SK-N-SH (cell line): ENCODE results near the gene HEG1.

ENCODE experiments used
- CHD2 ChIP-seq: fragments of 150-350 bp; IDR thresholded peaks from 2 replicates; pipeline ENCODE4 v1.6.1; 2018; ENCODE audit warnings: low read length; ENCODE audit not compliant: partially characterized antibody
- ELF1 ChIP-seq: IDR thresholded peaks from 2 replicates; pipeline ENCODE4 v1.4.0; 2012
- EP300 ChIP-seq, 2 experiments: IDR thresholded peaks; 2 replicates each; pipeline versions ENCODE4 v1.4.0 to v1.6.1; 2012; ENCODE audit warnings: borderline replicate concordance in 1 of 2, low read depth in 1 of 2, low read length in 1 of 2
- FOXJ3 ChIP-seq: sonication (generic); formaldehyde crosslinking; IDR thresholded peaks from 2 replicates; pipeline ENCODE4 v1.5.1; 2020; ENCODE audit warnings: mild to moderate bottlenecking, missing genetic modification reagents
- POLR2AphosphoS5 ChIP-seq: IDR thresholded peaks from 2 replicates; pipeline ENCODE4 v1.6.1; 2012; ENCODE audit warnings: low read depth, low read length
- RFX5 ChIP-seq: IDR thresholded peaks from 2 replicates; pipeline ENCODE4 v1.6.1; 2012; ENCODE audit warnings: mild to moderate bottlenecking, improper control_type of control experiment, low read length
- SIN3A ChIP-seq: IDR thresholded peaks from 2 replicates; pipeline ENCODE4 v1.6.1; 2012; ENCODE audit warnings: low read depth, mild to moderate bottlenecking, low read length, moderate library complexity, borderline replicate concordance
- TAF1 ChIP-seq: IDR thresholded peaks from 2 replicates; pipeline ENCODE4 v1.6.1; 2012; ENCODE audit warnings: low read depth, mild to moderate bottlenecking, low read length, moderate library complexity, borderline replicate concordance
- YY1 ChIP-seq: IDR thresholded peaks from 2 replicates; pipeline ENCODE4 v1.4.0; 2012; ENCODE audit warnings: low read depth, mild to moderate bottlenecking
- TF ChIP-seq, protein P1 (sequence below): fragments of 200-600 bp; sonication (generic); IDR thresholded peaks from 2 replicates; pipeline ENCODE4 v1.6.1; 2017; ENCODE audit warnings: antibody characterized with exemption, mild to moderate bottlenecking, moderate library complexity
- TF ChIP-seq, protein P2 (sequence below): fragments of 150-350 bp; IDR thresholded peaks from 2 replicates; pipeline ENCODE4 v1.6.1; 2016; ENCODE audit warnings: mild to moderate bottlenecking, low read depth, low read length
- TF ChIP-seq, protein P3 (sequence below): IDR thresholded peaks from 2 replicates; pipeline ENCODE4 v1.4.0; 2012; ENCODE audit warnings: low read depth

DNA sequence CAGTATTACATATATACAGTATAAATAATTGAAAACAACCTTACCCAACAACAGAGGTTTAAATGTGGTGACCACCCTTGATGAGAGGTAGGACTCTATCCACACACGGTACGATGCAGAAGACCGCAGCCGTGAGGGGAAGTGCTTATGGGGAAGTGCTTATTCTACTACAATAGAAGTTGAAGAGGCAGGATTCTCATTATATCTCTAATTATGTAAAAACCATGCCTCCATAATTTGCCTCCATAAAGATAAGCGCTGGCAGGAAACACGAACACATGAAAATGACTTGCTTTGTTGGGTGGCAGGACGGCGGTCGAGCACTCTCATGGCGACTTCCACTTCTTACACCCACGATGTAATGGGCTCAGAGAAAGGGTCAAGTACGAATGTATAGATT, 114.0 kb downstream of the HEG1 start:
- TF ChIP-seq, protein P1, sequence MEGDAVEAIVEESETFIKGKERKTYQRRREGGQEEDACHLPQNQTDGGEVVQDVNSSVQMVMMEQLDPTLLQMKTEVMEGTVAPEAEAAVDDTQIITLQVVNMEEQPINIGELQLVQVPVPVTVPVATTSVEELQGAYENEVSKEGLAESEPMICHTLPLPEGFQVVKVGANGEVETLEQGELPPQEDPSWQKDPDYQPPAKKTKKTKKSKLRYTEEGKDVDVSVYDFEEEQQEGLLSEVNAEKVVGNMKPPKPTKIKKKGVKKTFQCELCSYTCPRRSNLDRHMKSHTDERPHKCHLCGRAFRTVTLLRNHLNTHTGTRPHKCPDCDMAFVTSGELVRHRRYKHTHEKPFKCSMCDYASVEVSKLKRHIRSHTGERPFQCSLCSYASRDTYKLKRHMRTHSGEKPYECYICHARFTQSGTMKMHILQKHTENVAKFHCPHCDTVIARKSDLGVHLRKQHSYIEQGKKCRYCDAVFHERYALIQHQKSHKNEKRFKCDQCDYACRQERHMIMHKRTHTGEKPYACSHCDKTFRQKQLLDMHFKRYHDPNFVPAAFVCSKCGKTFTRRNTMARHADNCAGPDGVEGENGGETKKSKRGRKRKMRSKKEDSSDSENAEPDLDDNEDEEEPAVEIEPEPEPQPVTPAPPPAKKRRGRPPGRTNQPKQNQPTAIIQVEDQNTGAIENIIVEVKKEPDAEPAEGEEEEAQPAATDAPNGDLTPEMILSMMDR: no peak
- TF ChIP-seq YY1 (no peak), FOXJ3 (no peak), CHD2 (no peak), RFX5 (no peak), EP300 (IDR thresholded peaks at IDR 0.05; ENCODE audit: borderline replicate concordance in 1 of 2, low read depth in 1 of 2, low read length in 1 of 2) (no peak), SIN3A (no peak), POLR2AphosphoS5 (no peak), ELF1 (no peak), TAF1 (no peak)
- TF ChIP-seq, protein P2, sequence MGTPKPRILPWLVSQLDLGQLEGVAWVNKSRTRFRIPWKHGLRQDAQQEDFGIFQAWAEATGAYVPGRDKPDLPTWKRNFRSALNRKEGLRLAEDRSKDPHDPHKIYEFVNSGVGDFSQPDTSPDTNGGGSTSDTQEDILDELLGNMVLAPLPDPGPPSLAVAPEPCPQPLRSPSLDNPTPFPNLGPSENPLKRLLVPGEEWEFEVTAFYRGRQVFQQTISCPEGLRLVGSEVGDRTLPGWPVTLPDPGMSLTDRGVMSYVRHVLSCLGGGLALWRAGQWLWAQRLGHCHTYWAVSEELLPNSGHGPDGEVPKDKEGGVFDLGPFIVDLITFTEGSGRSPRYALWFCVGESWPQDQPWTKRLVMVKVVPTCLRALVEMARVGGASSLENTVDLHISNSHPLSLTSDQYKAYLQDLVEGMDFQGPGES: no peak
- TF ChIP-seq, protein P3, sequence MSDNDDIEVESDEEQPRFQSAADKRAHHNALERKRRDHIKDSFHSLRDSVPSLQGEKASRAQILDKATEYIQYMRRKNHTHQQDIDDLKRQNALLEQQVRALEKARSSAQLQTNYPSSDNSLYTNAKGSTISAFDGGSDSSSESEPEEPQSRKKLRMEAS: no peak
